ENCODE results near the gene UTY.

The UTY gene

DNA sequence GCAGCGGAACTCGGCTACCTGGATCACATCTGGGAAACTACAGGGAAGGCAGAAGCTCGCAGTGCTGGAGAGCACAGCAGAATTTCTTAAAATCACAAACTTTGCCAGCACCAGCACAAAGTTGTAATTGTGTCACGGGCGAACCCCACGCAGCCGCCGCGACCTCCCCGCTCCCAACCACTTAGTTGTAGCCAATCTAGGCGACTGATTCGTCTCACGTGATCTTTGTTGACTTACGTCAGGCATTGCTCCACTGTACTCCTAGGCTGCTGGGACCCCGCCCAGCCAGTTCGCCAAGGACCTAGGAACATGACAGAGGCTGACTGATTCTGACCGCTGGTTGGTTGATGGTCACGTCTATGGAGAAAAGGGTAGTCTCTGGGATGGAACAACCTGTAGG is at the start of gene UTY:
Gene UTY, minus strand, starts transcription at position 206 of the 400 bp plus-strand sequence. CDS start 368 bp downstream, outside the sequence.
- no peak within 1 kb of the TSS for H3K27ac ChIP-seq (ENCODE audit: low read depth, low read length)
- no peaks in the 10 kb centered on the region for H3K27me3 ChIP-seq (ENCODE audit: control insufficient read depth, insufficient read depth, low read length)
- H3K36me3 ChIP-seq (ENCODE audit: control insufficient read depth, insufficient read depth, low read length): no peaks in the 10 kb centered on the region
- no peaks in the 10 kb centered on the region for H3K9me3 ChIP-seq (ENCODE audit: control insufficient read depth, insufficient read depth, low read depth, low read length)
- H3K4me1 ChIP-seq (ENCODE audit: control insufficient read depth, insufficient read depth, low read length): no peaks in the 10 kb centered on the region
- H3K4me3 ChIP-seq (ENCODE audit: low read depth, low read length): no peak within 1 kb of the TSS
- H3K9ac ChIP-seq (ENCODE audit: low read length): no peak within 1 kb of the TSS

GRCh38 chrY:13520474-13520873 is 40.6 kb upstream of the UTY start:
- H3K27me3 ChIP-seq (ENCODE audit: control insufficient read depth, insufficient read depth, low read length): no peaks in the 10 kb centered on the region
- no peaks in the 10 kb centered on the region for H3K4me1 ChIP-seq (ENCODE audit: control insufficient read depth, insufficient read depth, low read length)
- H3K27ac ChIP-seq (ENCODE audit: low read depth, low read length): no peak overlapping the region
- H3K36me3 ChIP-seq (ENCODE audit: control insufficient read depth, insufficient read depth, low read length): no peaks in the 10 kb centered on the region
- no peak overlapping the region for H3K9ac ChIP-seq (ENCODE audit: low read length)
- no peaks in the 10 kb centered on the region for H3K9me3 ChIP-seq (ENCODE audit: control insufficient read depth, insufficient read depth, low read depth, low read length)
- no peak overlapping the region for H3K4me3 ChIP-seq (ENCODE audit: low read depth, low read length)

DNA sequence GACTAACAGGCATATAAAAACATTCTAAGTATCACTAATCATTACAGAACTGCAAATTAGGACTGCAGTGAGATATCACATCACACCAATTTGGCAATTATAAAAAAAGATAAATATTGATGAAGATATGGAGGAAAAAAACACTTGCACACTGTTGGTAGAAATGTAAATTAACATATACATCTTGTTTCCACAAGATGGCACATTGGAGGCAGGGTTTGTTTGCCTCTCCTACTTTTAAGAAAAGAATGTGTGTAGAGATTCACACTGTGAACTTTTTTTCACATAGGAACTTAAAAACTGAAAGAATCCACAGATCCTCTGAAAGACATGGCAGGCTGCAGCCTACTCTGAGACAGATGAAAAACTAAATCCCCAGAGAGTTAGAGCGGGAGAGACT is 21.4 kb upstream of the UTY start:
- Histone ChIP-seq H3K9me3 (ENCODE audit: control insufficient read depth, insufficient read depth, low read depth, low read length) (no peaks in the 10 kb centered on the region), H3K4me3 (ENCODE audit: low read depth, low read length) (no peak overlapping the region), H3K27ac (ENCODE audit: low read depth, low read length) (no peak overlapping the region)

GRCh38 chrY:13493737-13494136 is 13.9 kb upstream of the UTY start:
- H3K4me1 ChIP-seq (ENCODE audit: control insufficient read depth, insufficient read depth, low read length): no peaks in the 10 kb centered on the region
- no peak overlapping the region for H3K4me3 ChIP-seq (ENCODE audit: low read depth, low read length)
- no peaks in the 10 kb centered on the region for H3K27me3 ChIP-seq (ENCODE audit: control insufficient read depth, insufficient read depth, low read length)
- H3K9ac ChIP-seq (ENCODE audit: low read length): no peak overlapping the region
- no peaks in the 10 kb centered on the region for H3K36me3 ChIP-seq (ENCODE audit: control insufficient read depth, insufficient read depth, low read length)
- no peaks in the 10 kb centered on the region for H3K9me3 ChIP-seq (ENCODE audit: control insufficient read depth, insufficient read depth, low read depth, low read length)
- H3K27ac ChIP-seq (ENCODE audit: low read depth, low read length): no peak overlapping the region

More for the DNA sequence above, 21.4 kb upstream of the UTY start:
- H3K9ac ChIP-seq (ENCODE audit: low read length): no peak overlapping the region
- H3K36me3 ChIP-seq (ENCODE audit: control insufficient read depth, insufficient read depth, low read length): no peaks in the 10 kb centered on the region
- H3K4me1 ChIP-seq (ENCODE audit: control insufficient read depth, insufficient read depth, low read length): no peaks in the 10 kb centered on the region
- H3K27me3 ChIP-seq (ENCODE audit: control insufficient read depth, insufficient read depth, low read length): no peaks in the 10 kb centered on the region

DNA sequence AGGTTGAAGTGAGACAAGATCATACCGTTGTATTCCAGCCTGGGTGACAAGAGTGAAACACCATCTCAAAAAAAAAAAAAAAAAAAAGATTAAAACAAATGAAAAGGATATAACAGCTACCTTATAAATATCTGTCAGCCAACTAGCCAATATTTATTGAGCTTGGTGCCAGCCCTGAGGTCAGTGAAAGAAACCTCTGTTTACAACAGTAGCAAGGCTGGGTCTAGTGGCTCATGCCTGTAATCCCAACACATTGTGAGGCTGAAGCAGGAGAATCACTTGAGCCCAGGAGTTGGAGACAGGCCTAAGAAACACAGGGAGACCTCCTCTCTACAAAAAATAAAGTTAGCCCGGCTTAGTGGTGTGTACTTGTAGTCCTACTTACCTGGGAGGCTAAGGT is 12.6 kb upstream of the UTY start:
- H3K4me1 ChIP-seq (ENCODE audit: control insufficient read depth, insufficient read depth, low read length): no peaks in the 10 kb centered on the region
- H3K9ac ChIP-seq (ENCODE audit: low read length): no peak overlapping the region
- no peak overlapping the region for H3K4me3 ChIP-seq (ENCODE audit: low read depth, low read length)
- H3K27ac ChIP-seq (ENCODE audit: low read depth, low read length): no peak overlapping the region
- no peaks in the 10 kb centered on the region for H3K9me3 ChIP-seq (ENCODE audit: control insufficient read depth, insufficient read depth, low read depth, low read length)
- no peaks in the 10 kb centered on the region for H3K27me3 ChIP-seq (ENCODE audit: control insufficient read depth, insufficient read depth, low read length)
- H3K36me3 ChIP-seq (ENCODE audit: control insufficient read depth, insufficient read depth, low read length): no peaks in the 10 kb centered on the region

- Histone ChIP-seq H3K9me3 (ENCODE audit: control insufficient read depth, insufficient read depth, low read depth, low read length) (no peaks in the 10 kb centered on the region), H3K4me1 (ENCODE audit: control insufficient read depth, insufficient read depth, low read length) (no peaks in the 10 kb centered on the region), H3K36me3 (ENCODE audit: control insufficient read depth, insufficient read depth, low read length) (no peaks in the 10 kb centered on the region), H3K9ac (ENCODE audit: low read length) (no peak overlapping the region), H3K27ac (ENCODE audit: low read depth, low read length) (no peak overlapping the region), H3K4me3 (ENCODE audit: low read depth, low read length) (no peak overlapping the region), H3K27me3 (ENCODE audit: control insufficient read depth, insufficient read depth, low read length) (no peaks in the 10 kb centered on the region)
Observed at GRCh38 chrY:13488738-13489137, 8.9 kb upstream of the UTY start.

GRCh38 chrY:13479121-13479711 is 617 bp downstream of the UTY start:
- Histone ChIP-seq H3K9ac (ENCODE audit: low read length) (no peak overlapping the region), H3K9me3 (ENCODE audit: control insufficient read depth, insufficient read depth, low read depth, low read length) (no peaks in the 10 kb centered on the region), H3K27me3 (ENCODE audit: control insufficient read depth, insufficient read depth, low read length) (no peaks in the 10 kb centered on the region), H3K4me1 (ENCODE audit: control insufficient read depth, insufficient read depth, low read length) (no peaks in the 10 kb centered on the region), H3K36me3 (ENCODE audit: control insufficient read depth, insufficient read depth, low read length) (no peaks in the 10 kb centered on the region), H3K27ac (ENCODE audit: low read depth, low read length) (no peak overlapping the region), H3K4me3 (ENCODE audit: low read depth, low read length) (no peak overlapping the region)

GRCh38 chrY:13478126-13478785 is 1.6 kb downstream of the UTY start:
- Histone ChIP-seq H3K9ac (ENCODE audit: low read length) (no peak overlapping the region), H3K27ac (ENCODE audit: low read depth, low read length) (no peak overlapping the region), H3K4me3 (ENCODE audit: low read depth, low read length) (no peak overlapping the region)

DNA sequence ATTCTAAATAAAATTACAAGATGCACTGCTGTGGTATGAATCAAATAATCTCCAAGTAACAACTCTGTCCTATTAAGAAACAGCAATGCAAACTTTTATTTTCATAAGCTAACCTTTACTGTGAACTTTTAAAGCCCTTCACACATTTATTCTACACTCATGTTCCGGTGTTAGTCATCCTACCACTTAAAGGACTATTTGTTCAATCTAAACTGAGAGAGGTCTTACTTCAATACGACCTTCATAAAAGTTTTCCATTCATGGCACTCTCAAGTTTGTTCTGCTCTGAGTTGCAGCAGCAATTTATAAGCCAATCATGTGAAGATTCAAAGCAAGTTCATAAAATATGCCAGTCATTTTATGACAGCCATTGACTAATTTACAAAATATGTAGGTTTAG is 4.8 kb downstream of the UTY start:
- H3K4me3 ChIP-seq (ENCODE audit: low read depth, low read length): no peak overlapping the region
- no peaks in the 10 kb centered on the region for H3K27me3 ChIP-seq (ENCODE audit: control insufficient read depth, insufficient read depth, low read length)
- no peaks in the 10 kb centered on the region for H3K36me3 ChIP-seq (ENCODE audit: control insufficient read depth, insufficient read depth, low read length)
- H3K9me3 ChIP-seq (ENCODE audit: control insufficient read depth, insufficient read depth, low read depth, low read length): no peaks in the 10 kb centered on the region
- no peaks in the 10 kb centered on the region for H3K4me1 ChIP-seq (ENCODE audit: control insufficient read depth, insufficient read depth, low read length)
- H3K27ac ChIP-seq (ENCODE audit: low read depth, low read length): no peak overlapping the region
- H3K9ac ChIP-seq (ENCODE audit: low read length): no peak overlapping the region

More at GRCh38 chrY:13478126-13478785, 1.6 kb downstream of the UTY start:
- Histone ChIP-seq H3K4me1 (ENCODE audit: control insufficient read depth, insufficient read depth, low read length) (no peaks in the 10 kb centered on the region), H3K36me3 (ENCODE audit: control insufficient read depth, insufficient read depth, low read length) (no peaks in the 10 kb centered on the region), H3K27me3 (ENCODE audit: control insufficient read depth, insufficient read depth, low read length) (no peaks in the 10 kb centered on the region), H3K9me3 (ENCODE audit: control insufficient read depth, insufficient read depth, low read depth, low read length) (no peaks in the 10 kb centered on the region)

DNA sequence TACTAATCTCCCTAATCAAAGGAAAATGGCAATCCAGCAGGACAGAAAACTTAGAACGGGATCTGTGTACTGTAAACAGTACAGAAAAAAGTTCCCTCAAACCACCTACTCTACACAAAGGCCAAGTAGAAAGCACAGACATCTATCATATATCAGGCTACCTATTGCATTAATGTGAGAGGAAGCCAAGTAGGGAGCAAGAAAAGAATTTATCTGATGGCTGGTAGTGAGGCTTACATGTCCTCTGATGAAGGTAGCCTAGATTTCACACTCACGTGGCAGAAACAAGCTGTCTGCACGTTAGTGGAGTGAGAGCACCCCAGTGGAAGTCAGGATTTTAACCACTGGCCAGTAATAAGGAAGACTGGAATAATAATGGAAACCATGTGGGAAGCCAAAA is 28.3 kb downstream of the UTY start:
- Histone ChIP-seq H3K4me1 (ENCODE audit: control insufficient read depth, insufficient read depth, low read length) (no peaks in the 10 kb centered on the region), H3K36me3 (ENCODE audit: control insufficient read depth, insufficient read depth, low read length) (no peaks in the 10 kb centered on the region), H3K9ac (ENCODE audit: low read length) (no peak overlapping the region), H3K27me3 (ENCODE audit: control insufficient read depth, insufficient read depth, low read length) (no peaks in the 10 kb centered on the region), H3K9me3 (ENCODE audit: control insufficient read depth, insufficient read depth, low read depth, low read length) (no peaks in the 10 kb centered on the region), H3K27ac (ENCODE audit: low read depth, low read length) (no peak overlapping the region), H3K4me3 (ENCODE audit: low read depth, low read length) (no peak overlapping the region)

- Histone ChIP-seq H3K27me3 (ENCODE audit: control insufficient read depth, insufficient read depth, low read length) (no peaks in the 10 kb centered on the region), H3K9me3 (ENCODE audit: control insufficient read depth, insufficient read depth, low read depth, low read length) (no peaks in the 10 kb centered on the region), H3K9ac (ENCODE audit: low read length) (no peak overlapping the region), H3K27ac (ENCODE audit: low read depth, low read length) (no peak overlapping the region), H3K4me3 (ENCODE audit: low read depth, low read length) (no peak overlapping the region), H3K4me1 (ENCODE audit: control insufficient read depth, insufficient read depth, low read length) (no peaks in the 10 kb centered on the region), H3K36me3 (ENCODE audit: control insufficient read depth, insufficient read depth, low read length) (no peaks in the 10 kb centered on the region)
Observed at GRCh38 chrY:13450596-13451130, 29.2 kb downstream of the UTY start.

Data from HUES6 (cell line).